GM19467 (cell line): ENCODE results near the gene SLC12A1.

ENCODE experiments used
- ATAC-seq: cut with Tn5 transposase; IDR thresholded peaks from one replicate; pipeline ENCODE4 v1.9.1; 2021; ENCODE audit warnings: mild to moderate bottlenecking, moderate library complexity; ENCODE audit not compliant: unreplicated experiment

SLC12A1 gene

DNA sequence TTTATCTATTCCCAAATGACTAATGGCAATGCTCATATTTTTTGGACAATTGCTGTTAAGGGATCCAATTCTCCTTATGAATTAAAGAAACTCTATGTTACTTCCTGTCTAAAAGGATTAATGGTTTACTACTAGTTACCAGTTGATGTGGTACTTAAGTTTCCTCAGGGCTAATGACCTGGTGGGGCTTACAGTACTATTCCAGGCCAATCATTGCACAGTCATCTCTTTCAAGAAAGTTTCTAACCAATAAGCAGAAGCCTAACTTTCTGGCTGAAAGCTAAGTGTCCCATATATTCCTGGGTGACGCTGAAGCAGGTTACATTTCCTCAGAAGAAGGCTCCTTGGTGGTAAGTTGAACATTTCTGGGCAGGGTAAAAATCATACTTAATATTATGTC lies at the start of gene SLC12A1:
Gene SLC12A1 (plus strand): TSS at position 322 of the 400 bp plus-strand sequence. CDS start 1,418 bp downstream, outside the sequence.
- ATAC-seq: no peak

DNA sequence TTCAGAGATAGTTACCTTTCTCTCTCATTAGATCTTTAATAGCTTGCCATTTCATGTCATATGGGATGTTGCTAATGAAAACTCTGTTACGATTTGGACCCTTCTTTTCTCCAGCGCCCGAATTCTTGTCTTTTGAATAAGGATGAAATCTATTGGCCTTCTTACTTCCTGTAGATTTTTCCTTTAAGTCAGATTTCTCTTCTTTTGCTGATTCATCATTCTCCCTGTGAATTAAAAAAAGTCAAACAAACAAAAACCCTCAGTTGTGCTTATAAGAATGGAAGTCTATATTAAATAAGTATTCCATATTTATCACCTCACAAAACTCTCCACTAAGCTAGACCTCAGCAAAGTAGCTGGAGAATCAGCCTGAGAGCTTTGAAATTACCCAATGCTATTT lies 37.5 kb upstream of the SLC12A1 start:
- no peak for ATAC-seq

DNA sequence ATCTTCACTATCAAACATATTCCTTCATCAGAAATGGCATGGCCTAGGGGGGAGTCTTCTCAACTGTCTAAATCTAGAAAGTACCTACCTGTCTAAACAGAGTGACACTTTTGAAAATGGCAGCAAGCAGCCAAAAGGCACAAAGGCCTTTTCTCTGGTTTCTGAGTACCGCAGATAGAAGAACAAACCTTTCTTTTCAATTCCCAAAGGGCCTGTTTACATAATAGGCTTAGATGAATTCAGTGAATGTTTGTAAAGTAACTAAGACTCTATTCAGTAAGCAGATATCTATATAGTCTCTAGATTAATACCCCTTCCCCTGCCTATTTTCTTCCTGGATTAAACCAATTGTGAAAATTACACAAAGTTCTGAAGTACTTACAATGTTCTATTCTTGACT lies 35.1 kb upstream of the SLC12A1 start:
- ATAC-seq: no peak

DNA sequence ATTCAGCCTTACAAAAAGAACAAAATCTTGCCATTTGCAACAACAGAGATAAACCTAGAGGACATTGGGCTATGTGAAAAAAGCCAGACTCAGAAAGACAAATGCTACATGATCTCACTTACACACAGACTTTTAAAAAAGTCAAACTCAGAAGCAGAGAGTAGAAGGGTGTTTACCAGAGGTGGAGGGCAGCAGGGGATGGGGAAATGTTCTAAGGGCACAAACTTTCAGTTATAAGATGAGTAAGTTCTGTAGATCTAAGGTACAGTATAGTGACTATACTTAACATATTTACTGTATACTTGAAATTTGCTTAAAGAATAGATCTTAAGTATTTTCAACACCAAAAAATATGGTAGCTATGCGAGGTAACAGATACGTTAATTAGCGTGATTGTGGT lies 31.0 kb upstream of the SLC12A1 start:
- no peak for ATAC-seq

DNA sequence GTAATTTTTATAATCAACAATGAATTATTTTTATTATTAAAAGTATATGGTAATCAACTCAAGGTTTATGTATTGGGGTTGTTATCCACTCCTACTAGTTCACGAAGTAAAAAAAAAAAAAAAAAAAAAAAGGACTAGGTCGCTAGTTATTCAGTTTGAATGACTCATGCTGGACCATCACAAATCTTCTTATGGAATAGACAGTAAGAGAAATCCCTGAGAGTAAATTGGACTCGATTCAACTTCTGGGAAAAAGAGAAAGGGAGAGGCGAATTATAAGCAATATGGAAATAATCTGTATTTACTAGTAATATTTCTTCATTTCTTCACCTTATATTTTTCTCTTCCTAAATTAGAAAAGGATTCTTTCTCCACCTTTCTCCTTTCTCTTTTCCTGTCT lies 30.0 kb upstream of the SLC12A1 start:
- no peak for ATAC-seq

DNA sequence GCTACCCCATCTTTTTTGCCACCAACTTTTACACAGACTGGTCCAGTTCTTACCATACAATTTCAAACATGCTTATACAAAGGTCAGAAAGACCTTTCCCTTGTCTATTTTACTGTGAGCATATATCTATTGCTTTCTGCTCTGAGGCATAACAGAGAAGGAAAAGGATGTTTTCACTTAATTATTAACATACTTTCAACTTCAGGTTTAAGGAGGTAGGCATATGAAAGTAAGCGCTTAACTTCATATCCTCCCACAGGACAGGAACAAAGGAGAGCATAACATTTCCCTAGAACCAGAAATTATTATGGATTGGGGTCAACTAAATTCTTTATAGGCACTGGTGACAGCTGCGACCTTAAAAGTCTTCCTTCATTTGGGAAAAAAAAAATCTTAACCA lies 29.1 kb upstream of the SLC12A1 start:
- peak; percentile 41 for ATAC-seq

DNA sequence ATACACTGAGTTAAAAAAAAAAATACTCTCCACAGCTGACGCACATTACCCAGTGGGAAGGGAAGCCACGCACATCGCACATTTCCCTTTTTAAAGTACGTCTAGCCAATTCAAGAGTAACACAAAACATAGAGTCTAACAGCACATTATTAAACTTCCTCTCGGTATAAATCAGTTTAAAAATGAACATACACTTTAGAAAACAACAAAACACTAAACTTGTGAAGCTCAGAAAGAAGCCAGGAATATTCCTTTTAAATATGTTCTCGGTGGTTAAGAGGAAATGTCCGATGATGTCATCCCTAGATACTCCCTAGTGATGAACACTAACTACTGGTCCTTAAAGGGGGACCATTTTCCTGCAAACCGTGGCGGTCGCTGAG lies 28.7 kb upstream of the SLC12A1 start:
- ATAC-seq: peak; percentile 46

DNA sequence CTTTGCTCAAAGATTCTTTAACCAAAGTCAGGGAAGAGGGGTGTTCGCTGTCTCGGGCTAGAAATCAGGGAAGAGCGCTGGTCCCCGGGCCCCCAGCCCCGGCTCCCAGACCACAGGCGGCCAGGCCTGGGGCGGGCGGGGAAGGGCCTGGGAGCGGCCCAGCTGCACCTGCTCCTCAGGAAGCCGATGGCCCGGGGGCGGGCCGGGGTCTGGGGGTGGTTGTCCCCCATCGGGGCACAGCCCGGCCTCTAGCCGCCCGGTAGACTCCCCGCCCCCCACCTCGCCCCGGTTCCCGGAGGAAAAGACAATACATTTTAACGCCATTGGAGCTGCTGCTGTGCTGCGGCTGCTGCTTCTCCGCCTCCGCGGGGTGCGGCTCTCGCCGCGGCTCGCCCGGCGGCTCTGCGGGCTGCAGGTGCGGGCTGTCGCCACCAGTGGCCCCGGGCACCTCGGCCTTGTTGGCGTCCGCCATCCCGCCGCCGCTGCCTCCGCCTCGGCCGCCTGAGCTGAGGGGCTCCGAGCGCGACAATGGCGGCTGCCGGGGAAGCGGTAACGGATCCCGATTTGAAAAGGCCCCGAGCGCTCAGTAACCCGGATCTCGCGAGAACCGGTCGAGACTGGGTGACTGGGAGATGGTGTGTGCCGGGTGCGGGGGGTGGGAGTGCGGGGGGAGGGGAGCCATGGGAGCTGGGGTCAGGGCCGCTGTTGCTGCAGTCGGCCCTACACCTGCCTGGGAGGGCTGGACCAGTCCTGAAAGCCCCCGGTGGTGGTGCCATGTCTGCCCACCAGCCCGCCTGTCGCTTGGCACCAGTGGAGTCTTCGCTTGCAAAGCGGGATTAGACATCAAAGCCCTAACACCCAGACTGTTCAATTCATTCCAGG lies 28.1 kb upstream of the SLC12A1 start, which contains the start of gene MYEF2:
Gene MYEF2 (minus strand): TSS at position 530 of the 882 bp plus-strand sequence. CDS start 58 bp downstream, at position 472.
- peak; percentile 72 for ATAC-seq

DNA sequence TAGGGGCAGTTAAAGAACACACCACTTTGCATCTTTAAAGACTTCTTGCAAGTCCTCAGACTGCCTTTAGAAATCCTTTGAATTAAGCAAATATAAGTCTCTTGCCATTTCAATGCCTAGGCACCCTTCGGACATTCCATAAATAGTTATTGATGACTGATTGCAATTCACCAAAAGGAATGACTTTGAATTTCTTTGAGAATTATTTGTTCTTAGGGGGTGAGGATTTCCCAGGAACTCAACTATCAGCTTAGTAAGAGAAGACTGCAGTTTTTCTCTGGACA lies 27.5 kb upstream of the SLC12A1 start:
- ATAC-seq: no peak

DNA sequence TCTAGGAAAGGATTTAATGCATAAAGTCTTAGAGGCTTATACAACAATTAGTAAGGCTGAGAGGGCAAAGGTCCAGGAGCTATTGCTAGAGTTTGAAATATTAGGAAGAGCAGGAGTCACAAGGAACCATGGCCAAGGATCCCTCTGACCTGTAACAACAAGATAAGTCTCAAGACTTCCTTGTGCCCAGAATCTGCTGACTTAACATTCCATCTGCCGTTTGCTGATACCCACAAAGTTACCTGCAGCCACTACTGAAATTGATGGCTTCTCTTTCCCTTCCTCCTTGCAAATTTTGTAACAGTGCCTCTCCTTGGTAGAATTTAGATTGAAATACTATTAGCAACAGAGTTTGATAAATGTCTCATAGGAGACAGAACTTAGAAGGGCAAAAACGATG lies 23.4 kb upstream of the SLC12A1 start:
- ATAC-seq: no peak

DNA sequence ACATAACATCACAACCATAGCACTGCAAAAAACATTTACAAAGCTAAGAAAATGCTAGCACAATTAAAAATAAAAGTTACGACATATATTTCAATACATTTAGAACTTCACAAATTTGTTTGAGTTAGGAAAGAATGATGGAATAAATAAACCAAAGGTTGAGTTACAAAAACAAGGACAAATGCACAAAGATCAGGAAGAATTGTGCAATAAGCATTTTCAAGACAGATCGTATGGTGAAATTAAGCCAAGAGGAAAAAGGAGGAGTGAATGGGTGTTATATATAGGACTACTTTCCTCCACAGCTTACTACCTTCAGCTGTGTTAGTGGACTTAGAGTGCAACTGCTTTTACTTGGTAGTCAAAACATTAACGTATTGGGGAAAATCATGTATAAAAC lies 20.6 kb upstream of the SLC12A1 start:
- ATAC-seq: no peak

DNA sequence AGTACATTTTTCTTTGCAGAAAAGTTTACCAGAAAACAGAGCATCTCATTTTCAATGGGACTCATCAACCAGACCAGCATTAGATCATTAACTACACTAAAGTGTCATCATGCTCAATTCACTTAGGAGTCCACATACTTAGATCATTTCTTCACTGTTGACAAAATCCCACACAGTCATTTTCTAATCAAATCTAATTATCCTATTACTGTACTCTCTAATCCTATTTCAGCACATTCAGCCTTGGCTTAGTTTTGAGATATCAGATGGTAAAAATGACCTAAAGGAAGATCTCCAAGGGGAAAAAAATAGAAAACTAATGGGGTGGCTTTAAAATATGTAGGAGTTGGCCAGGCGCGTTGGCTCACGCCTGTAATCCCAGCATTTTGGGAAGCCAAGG lies 19.8 kb upstream of the SLC12A1 start:
- no peak for ATAC-seq

DNA sequence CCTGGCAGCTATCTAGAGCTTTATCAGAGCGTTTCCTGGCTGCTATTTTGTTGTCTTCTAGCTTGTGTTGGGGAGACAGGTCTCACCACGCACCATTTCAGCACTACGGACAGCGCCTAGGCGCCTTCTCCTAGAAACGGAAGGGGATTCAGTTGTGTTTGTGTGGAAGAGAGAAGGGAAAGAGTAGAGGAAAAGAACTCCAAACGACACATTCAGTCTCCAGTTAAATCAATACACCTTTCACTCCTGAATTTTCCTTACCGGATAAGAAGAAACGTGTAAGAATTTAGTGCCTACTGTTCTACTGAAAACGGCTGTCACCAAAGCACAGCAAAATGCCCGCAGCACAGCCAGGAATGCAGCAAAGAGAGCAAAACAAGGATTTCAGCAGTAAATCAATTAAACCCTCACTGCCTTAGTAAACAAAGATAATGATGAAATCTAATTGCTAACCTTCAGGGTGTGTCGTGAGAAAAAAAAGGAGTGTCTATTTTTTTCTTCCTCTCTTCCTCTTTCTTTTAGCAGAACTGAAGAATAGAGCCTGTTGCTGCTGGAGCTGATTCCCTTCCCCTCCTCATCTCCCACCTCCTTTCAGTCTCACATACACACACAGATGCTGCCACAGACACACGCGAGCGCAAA lies 15.0 kb upstream of the SLC12A1 start:
- no peak for ATAC-seq

DNA sequence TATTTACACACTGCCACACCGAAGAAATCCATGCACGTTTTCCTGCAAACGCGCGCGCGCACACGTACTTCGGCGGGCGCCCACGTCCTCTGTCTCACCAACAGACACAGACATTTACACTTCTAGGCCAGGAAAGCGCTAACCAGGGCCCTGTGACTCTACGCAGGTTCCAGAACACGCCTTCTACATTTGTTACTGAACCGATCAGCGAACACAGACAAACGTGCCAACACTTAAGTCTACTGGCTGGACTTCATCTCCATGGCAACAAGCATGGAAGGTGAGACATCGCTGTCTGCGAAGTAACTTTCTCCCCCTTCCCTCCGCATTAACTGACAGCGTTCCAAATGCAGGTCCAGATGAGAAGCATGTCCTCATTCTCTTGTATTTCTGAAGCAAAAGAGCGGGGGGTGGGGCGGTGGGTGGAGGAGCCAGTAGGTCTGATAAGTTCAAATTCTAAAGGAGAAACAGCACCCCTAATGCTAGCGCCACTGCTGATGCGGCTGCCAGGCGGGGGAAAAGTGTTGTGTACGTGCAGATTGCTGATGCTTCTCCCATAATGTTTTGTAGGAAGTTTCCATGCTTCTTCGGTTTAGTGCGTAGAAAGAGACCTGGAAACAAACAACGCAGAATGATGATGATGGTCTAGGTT lies 14.4 kb upstream of the SLC12A1 start, which contains the start of gene CTXN2:
Gene CTXN2 (plus strand): TSS at position 92 of the 652 bp plus-strand sequence. CDS start 9,636 bp downstream, outside the sequence.
- no peak for ATAC-seq

DNA sequence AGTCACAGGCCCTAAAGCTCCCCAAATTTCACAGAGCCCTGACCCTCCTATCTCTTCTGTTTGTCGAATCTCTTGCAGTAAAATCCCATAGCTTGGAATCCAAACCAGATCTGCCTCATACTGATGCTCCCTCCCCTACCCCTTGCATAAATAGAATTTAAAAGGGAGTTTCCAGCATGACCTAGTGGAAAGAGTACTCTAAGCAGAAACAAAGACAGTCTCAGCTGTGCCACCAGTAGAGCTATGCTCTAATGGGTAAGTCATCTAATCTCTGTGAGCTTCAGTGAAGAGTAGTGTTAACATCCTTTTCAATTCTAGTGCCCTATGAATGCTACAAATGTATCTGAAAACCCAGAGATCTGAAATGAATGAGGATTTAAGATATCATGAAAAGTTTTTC lies 4.0 kb upstream of the SLC12A1 start:
- no peak for ATAC-seq

DNA sequence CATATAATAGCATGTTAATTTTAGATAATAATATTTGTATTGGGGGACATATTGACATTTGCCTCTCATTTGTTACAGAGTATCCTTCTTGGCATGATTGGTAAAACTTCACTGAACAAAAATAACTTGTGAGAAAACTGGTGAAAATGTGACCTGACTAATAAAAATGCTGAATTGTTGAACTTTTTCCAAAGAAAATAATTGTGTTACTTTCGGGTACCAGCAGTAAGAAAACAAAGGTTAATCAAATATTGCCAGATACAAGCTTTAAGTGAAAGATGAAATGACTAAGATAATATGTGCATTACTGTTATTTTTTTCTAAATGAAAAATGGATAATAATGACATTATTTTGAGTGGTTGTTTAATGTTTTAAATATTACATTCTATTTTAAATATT lies 15.2 kb downstream of the SLC12A1 start:
- no peak for ATAC-seq

DNA sequence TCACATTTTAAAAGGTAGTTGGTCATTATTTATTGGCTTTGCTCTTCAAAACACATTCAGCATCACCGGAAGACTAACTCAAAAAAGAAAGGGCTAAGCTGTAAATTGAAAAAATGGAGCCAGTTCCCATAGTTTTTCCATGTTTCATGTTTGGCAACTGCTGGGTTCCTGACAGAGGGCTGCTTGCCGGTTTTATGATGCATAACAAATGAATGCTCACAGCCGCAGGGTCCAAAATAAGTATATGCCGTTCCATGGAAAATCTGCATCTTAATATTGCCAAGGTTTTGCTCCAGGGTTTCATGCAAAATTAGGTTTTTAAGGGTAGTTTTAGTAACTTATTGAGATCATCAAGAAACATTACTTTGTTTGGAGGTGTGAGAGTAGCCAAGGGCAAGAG lies 15.8 kb downstream of the SLC12A1 start:
- no peak for ATAC-seq

DNA sequence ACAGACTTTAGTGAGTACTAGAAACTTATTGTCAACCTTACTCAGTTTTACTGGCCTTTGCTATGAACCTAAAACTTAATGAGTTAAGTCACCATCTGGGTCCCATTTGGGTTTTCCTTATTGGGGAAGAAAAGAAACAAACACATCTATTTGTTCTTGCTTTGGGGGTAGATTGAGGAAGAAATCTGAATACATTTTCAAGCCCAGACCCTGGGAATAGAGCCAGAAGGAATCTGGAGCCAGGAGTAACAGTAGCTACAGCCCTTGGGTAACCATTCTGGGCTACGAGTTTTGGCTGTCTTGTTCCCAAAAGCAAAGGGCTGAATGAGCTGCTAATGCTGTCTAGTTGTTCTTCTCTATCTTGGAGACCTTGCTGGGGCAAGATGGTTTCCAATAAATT lies 16.5 kb downstream of the SLC12A1 start:
- no peak for ATAC-seq

DNA sequence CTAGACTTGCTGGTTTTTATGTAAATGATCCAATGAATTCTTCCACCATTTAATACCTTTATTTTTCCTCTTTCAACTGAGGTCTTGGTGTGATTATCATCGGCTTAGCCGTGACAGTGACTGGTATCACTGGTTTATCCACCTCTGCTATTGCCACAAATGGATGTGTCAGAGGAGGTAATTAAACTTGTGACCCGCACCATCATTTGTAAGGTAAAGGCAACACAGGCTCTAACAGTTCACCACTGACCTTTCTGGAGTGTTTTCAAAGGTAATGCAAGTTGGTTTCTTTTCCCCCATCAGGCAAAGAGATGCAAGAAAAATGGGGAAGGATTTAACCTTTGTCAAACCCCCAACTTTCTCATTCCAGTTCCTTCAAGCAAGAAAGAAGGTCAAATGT lies 19.7 kb downstream of the SLC12A1 start:
- ATAC-seq: no peak

DNA sequence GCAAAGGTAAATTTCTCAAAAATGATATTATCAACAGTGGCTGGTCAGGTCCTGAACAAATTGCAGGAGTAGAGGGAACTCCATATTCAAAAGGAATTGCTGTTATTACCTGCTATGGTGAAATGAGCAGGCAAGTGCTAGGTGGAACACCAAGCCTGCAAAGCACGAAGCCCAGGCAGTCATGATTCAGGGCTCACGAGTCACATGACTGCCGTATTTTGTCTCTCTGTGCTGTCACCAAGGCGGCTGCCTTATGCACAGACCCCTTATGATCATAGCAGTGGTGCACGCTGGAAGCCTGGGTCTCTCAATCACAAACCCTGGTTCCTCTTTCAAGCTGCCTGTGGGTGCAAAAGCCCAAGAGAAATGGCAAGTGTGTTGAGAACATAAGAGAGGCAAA lies 24.4 kb downstream of the SLC12A1 start:
- no peak for ATAC-seq

DNA sequence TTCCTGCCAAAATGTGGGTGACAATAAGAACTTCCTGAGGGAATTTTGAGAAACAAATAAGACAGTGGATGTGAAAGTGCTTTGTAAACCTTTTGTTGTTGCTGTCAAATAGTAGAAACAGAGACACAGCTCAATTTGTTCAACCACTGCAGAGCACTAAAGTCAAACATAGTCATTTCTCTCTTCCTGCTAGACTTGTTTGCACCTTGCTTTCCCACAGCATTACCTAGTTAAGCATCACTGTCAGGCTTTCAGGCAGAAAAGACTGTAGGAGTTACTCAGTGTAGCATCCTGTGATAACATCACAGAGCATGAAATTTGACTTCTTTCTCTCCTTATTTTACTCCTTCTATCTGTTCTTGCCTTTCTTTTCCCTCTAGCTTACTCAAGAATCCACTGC lies 27.1 kb downstream of the SLC12A1 start:
- ATAC-seq: no peak

DNA sequence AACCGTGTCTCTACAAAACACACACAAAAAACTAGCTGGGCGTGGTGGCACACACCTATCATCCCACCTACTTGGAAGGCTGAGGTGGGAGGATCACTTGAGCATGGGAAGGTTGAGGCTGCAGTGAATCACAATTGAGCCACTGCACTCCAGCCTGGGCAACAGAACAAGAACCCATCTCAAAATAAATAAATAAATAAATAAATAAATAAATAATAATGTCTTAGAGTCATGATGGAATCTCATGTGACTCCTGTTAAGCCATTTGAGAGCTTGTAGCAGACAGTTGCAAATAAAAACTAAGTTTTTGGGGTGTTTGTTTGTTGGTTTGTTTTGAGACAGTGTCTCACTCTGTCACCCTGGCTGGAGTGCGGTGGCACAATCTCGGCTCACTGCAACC lies 33.2 kb downstream of the SLC12A1 start:
- ATAC-seq: no peak
